H1 (cell line): ENCODE data around the gene BSX. TPM values are rescaled to one million over a fixed set of nuclear protein-coding genes. Genes with fewer than 3 reads are reported as not detected.

Experiments used
- ATF2 ChIP-seq: IDR thresholded peaks from 2 replicates; pipeline ENCODE4 v1.6.1; 2012; ENCODE audit warnings: low read length, inconsistent platforms
- ATF3 ChIP-seq: IDR thresholded peaks from 2 replicates; pipeline ENCODE4 v1.6.1; 2011; ENCODE audit warnings: low read depth, mild to moderate bottlenecking, low read length; ENCODE audit not compliant: insufficient read depth
- CHD1 ChIP-seq: IDR thresholded peaks from 2 replicates; pipeline ENCODE4 v1.6.1; 2012; ENCODE audit warnings: low read depth, low read length, improper control_type of control experiment
- CHD2 ChIP-seq: IDR thresholded peaks from 2 replicates; pipeline ENCODE4 v1.6.1; 2012; ENCODE audit warnings: low read length, improper control_type of control experiment
- EGR1 ChIP-seq: IDR thresholded peaks from 2 replicates; pipeline ENCODE4 v1.6.1; 2011; ENCODE audit warnings: low read depth, low read length, borderline replicate concordance
- EP300 ChIP-seq, 2 experiments: IDR thresholded peaks; 1 replicate in 1 of 2; 2 replicates in 1 of 2; pipeline ENCODE4 v1.6.1; 2011 to 2012; ENCODE audit warnings: low read depth in 2 of 2, low read length in 2 of 2, mild to moderate bottlenecking in 2 of 2, borderline replicate concordance in 1 of 2, inconsistent platforms in 1 of 2, moderate library complexity in 1 of 2
- FOSL1 ChIP-seq: IDR thresholded peaks from 2 replicates; pipeline ENCODE4 v1.6.1; 2011; ENCODE audit warnings: mild to moderate bottlenecking, low read depth, low read length, moderate library complexity; ENCODE audit not compliant: insufficient read depth
- HDAC2 ChIP-seq, 2 experiments: fragments of 300-600 bp in 1 of 2; sonication (generic) in 1 of 2; IDR thresholded peaks; 2 replicates each; pipeline ENCODE4 v1.6.1; 2011 to 2012; ENCODE audit warnings: low read depth in 2 of 2, low read length in 2 of 2, mild to moderate bottlenecking in 2 of 2, moderate library complexity in 2 of 2, borderline replicate concordance in 1 of 2, inconsistent platforms in 1 of 2
- KDM1A ChIP-seq: fragments of 200-600, 300-600 bp; sonication (generic); IDR thresholded peaks from 2 replicates; pipeline ENCODE4 v1.7.1; 2016; ENCODE audit warnings: mild to moderate bottlenecking, low read length, borderline replicate concordance
- NRF1 ChIP-seq: IDR thresholded peaks from 2 replicates; pipeline ENCODE4 v1.6.1; 2011; ENCODE audit warnings: mild to moderate bottlenecking, low read depth, low read length, improper control_type of control experiment
- RBBP5 ChIP-seq: IDR thresholded peaks from 2 replicates; pipeline ENCODE4 v1.7.1; 2012; ENCODE audit warnings: low read depth, mild to moderate bottlenecking, inconsistent platforms, low read length, moderate library complexity, borderline replicate concordance
- RFX5 ChIP-seq: IDR thresholded peaks from 2 replicates; pipeline ENCODE4 v1.6.1; 2011; ENCODE audit warnings: low read depth, low read length, improper control_type of control experiment, borderline replicate concordance
- RXRA ChIP-seq: IDR thresholded peaks from 2 replicates; pipeline ENCODE4 v1.6.1; 2011; ENCODE audit warnings: low read depth, mild to moderate bottlenecking, low read length, moderate library complexity; ENCODE audit not compliant: insufficient read depth
- SRF ChIP-seq: IDR thresholded peaks from 2 replicates; pipeline ENCODE4 v1.6.1; 2011; ENCODE audit warnings: mild to moderate bottlenecking, low read depth, low read length, moderate library complexity
- polyA plus RNA-seq, 7 experiments: library from polyadenylated mRNA; depleted of rRNA in 3 of 7; stranded (reverse) in 5 of 7; unstranded in 2 of 7; fragments of >200 nt in 5 of 7; fragments of 200-250 nt in 2 of 7; gene quantifications; 1 replicate in 5 of 7; 2 replicates in 1 of 7; 4 replicates in 1 of 7; pipeline versions ENCODE4 v1.2.1 to v1.2.3, GENCODE V29; 2011 to 2013; ENCODE audit warnings: missing spikeins in 2 of 7, mixed read lengths in 2 of 7
- total RNA-seq: library from RNA; stranded (reverse); fragmentation: NEBNext Ultra II Directional; extraction: Animal tissue kit (Norgen Biotek cat#: 25700); gene quantifications from 2 replicates; pipeline ENCODE4 v1.2.1, GENCODE V29; 2021
- TF ChIP-seq, protein P1 (sequence below): IDR thresholded peaks from 2 replicates; pipeline ENCODE4 v1.6.1; 2012; ENCODE audit warnings: inconsistent platforms

BSX gene
- total and polyA plus RNA-seq, 2 of the 8 experiments (the other 6 are each of a cell fraction or from before 2014, with no cell fraction given), result not detected

DNA sequence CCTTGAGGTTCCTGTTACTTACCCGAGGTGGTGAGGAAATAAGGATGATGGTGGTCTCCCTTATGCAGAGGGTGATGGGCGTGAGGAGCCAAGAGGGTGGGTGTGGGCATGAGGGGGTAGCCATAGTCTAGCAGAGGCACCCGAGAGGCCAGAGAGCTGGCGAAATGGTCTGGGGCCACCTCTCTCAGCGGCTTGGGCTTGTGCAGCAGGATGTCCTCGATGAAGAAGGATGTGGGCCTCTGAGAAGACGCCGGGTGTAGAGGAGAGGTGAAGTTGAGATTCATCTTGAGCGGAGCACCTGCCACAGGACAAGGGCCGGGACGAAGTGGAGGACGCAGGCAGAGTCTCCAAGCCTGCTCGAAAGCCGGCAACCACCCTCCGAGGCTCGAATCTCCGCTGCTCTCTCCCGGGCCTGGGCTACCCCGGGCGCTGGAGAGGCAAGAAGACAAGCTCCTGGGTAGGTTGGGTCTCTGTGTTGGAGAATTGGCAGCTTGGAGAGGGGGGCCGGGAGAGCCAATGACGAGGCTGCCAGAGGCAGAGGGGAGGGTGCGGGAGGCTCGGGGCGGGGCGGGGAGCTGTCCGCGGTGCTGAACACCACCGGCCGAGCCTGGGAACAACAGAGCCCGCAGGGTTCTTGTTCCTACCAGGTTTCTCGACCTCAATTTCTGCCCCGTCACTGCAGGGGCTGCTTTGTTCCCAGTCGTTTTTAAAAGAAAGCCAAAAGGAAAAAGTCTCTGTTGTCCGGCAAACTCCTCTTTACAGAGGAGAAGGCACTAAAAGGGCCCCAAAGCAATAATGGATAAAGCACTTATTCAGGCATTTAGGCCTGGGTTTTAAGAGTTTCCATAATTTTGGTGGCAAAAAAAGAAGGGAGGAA is at the start of gene BSX (continued):
- TF ChIP-seq EP300 (IDR thresholded peaks at IDR 0.05; ENCODE audit: borderline replicate concordance in 1 of 2, low read depth in 2 of 2, low read length in 2 of 2) (no peak), KDM1A (no peak), FOSL1 (no peak), CHD2 (no peak), RBBP5 (no peak), RFX5 (no peak), ATF2 (no peak), EGR1 (no peak), SRF (no peak), HDAC2 (IDR thresholded peaks at IDR 0.05; ENCODE audit: borderline replicate concordance in 1 of 2, low read depth in 2 of 2, low read length in 2 of 2) (no peak; a peak in 1 of 4 replicates), ATF3 (no peak), NRF1 (no peak), CHD1 (no peak), RXRA (no peak)
- TF ChIP-seq, protein P1, sequence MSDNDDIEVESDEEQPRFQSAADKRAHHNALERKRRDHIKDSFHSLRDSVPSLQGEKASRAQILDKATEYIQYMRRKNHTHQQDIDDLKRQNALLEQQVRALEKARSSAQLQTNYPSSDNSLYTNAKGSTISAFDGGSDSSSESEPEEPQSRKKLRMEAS, result no peak
- TF ChIP-seq, all 59 proteins: peak for 6
